ENCODE results near the gene CFAP20DC. TPM values are rescaled to one million over a fixed set of nuclear protein-coding genes. Genes with fewer than 3 reads are reported as not detected.

CFAP20DC gene
- total RNA-seq, 3 donors from 2014 or later (not counting 1 experiment from before 2014, with no cell fraction given), result 0.09 to 0.20 (median 0.18) TPM

- Histone ChIP-seq H3K27me3 (ENCODE audit: control insufficient read depth, insufficient read depth, low read length) (no peaks in the 10 kb centered on the region), H3K27ac (ENCODE audit: low read length) (no peak overlapping the region), H3K4me1 (ENCODE audit: control insufficient read depth, insufficient read depth, low read length) (no peaks in the 10 kb centered on the region), H3K9me3 (ENCODE audit: control insufficient read depth, insufficient read depth, low read length) (no peaks in the 10 kb centered on the region), H3K36me3 (ENCODE audit: control insufficient read depth, insufficient read depth, low read length) (no peaks in the 10 kb centered on the region), H3K4me3 (ENCODE audit: low read length) (no peak overlapping the region)
- DNase-seq (no peak), ATAC-seq (no peak)
- no peak overlapping the region for H3K4me3 Mint-ChIP-seq
- no peak for TF ChIP-seq CTCF (IDR thresholded peaks at IDR 0.05)
- 80% methylated on average over 2 of the region's 4 CpGs for WGBS (ENCODE audit: insufficient coverage)
- H3K36me3 Mint-ChIP-seq, result no peaks in the 10 kb centered on the region
- intact Hi-C loops (cut with micrococcal nuclease), result no loop called here
- no peaks in the 10 kb centered on the region for H3K4me1 Mint-ChIP-seq
- peaks cover 0 to 4% of the 10 kb centered on the region in 2 donors for H3K27me3 Mint-ChIP-seq (ENCODE audit: low read depth in 2 of 2)
- H3K27ac Mint-ChIP-seq, result no peak overlapping the region
- H3K9me3 Mint-ChIP-seq, result no peaks in the 10 kb centered on the region
Measured at GRCh38 chr3:58754074-58754473, 295.8 kb downstream of the CFAP20DC start.

- TF ChIP-seq CTCF (IDR thresholded peaks at IDR 0.05), result no peak
- intact Hi-C loops (cut with micrococcal nuclease), result no loop called here
- ATAC-seq (no peak), DNase-seq (no peak)
- H3K9me3 Mint-ChIP-seq, result no peaks in the 10 kb centered on the region
- H3K27me3 Mint-ChIP-seq (ENCODE audit: low read depth in 2 of 2), result peaks cover 0 to 4% of the 10 kb centered on the region in 2 donors
- no peaks in the 10 kb centered on the region for H3K36me3 Mint-ChIP-seq
- H3K27ac Mint-ChIP-seq, result no peak overlapping the region
- H3K4me1 Mint-ChIP-seq, result no peaks in the 10 kb centered on the region
- Histone ChIP-seq H3K4me1 (ENCODE audit: control insufficient read depth, insufficient read depth, low read length) (no peaks in the 10 kb centered on the region), H3K4me3 (ENCODE audit: low read length) (no peak overlapping the region), H3K27me3 (ENCODE audit: control insufficient read depth, insufficient read depth, low read length) (no peaks in the 10 kb centered on the region), H3K27ac (ENCODE audit: low read length) (no peak overlapping the region), H3K9me3 (ENCODE audit: control insufficient read depth, insufficient read depth, low read length) (no peaks in the 10 kb centered on the region), H3K36me3 (ENCODE audit: control insufficient read depth, insufficient read depth, low read length) (no peaks in the 10 kb centered on the region)
- WGBS (ENCODE audit: insufficient coverage), result 87% methylated on average over 3 of the region's 3 CpGs
- no peak overlapping the region for H3K4me3 Mint-ChIP-seq
Measured at GRCh38 chr3:58751882-58752567, 297.8 kb downstream of the CFAP20DC start.

- H3K36me3 ChIP-seq (ENCODE audit: control insufficient read depth, insufficient read depth, low read length), result no peaks in the 10 kb centered on the region
- no peak for DNase-seq
- Mint-ChIP-seq H3K27ac (no peak overlapping the region), H3K4me1 (no peaks in the 10 kb centered on the region), H3K27me3 (ENCODE audit: low read depth in 2 of 2) (no peaks in the 10 kb centered on the region), H3K4me3 (no peak overlapping the region), H3K9me3 (no peaks in the 10 kb centered on the region), H3K36me3 (no peaks in the 10 kb centered on the region)
- WGBS (ENCODE audit: insufficient coverage), result 100% methylated on average over 1 of the region's 4 CpGs
- ATAC-seq, result no peak
- TF ChIP-seq CTCF (IDR thresholded peaks at IDR 0.05), result no peak
- H3K4me1 ChIP-seq (ENCODE audit: control insufficient read depth, insufficient read depth, low read length), result no peaks in the 10 kb centered on the region
- intact Hi-C loops (cut with micrococcal nuclease), result no loop called here
- no peaks in the 10 kb centered on the region for H3K9me3 ChIP-seq (ENCODE audit: control insufficient read depth, insufficient read depth, low read length)
- no peaks in the 10 kb centered on the region for H3K27me3 ChIP-seq (ENCODE audit: control insufficient read depth, insufficient read depth, low read length)
- no peak overlapping the region for H3K27ac ChIP-seq (ENCODE audit: low read length)
- H3K4me3 ChIP-seq (ENCODE audit: low read length), result no peak overlapping the region
Measured at GRCh38 chr3:58751235-58751634, 298.6 kb downstream of the CFAP20DC start.

GRCh38 chr3:58749948-58750347 is 299.9 kb downstream of the CFAP20DC start:
- H3K36me3 Mint-ChIP-seq, result no peaks in the 10 kb centered on the region
- 62% methylated on average over 3 of the region's 3 CpGs for WGBS (ENCODE audit: insufficient coverage)
- H3K36me3 ChIP-seq (ENCODE audit: control insufficient read depth, insufficient read depth, low read length), result no peaks in the 10 kb centered on the region
- TF ChIP-seq CTCF (IDR thresholded peaks at IDR 0.05), result no peak
- H3K27me3 Mint-ChIP-seq (ENCODE audit: low read depth in 2 of 2), result no peaks in the 10 kb centered on the region
- no peaks in the 10 kb centered on the region for H3K4me1 Mint-ChIP-seq
- no peaks in the 10 kb centered on the region for H3K27me3 ChIP-seq (ENCODE audit: control insufficient read depth, insufficient read depth, low read length)
- intact Hi-C loops (cut with micrococcal nuclease), result no loop called here
- H3K4me3 ChIP-seq (ENCODE audit: low read length), result no peak overlapping the region
- H3K27ac Mint-ChIP-seq, result no peak overlapping the region
- H3K9me3 ChIP-seq (ENCODE audit: control insufficient read depth, insufficient read depth, low read length), result no peaks in the 10 kb centered on the region
- no peak overlapping the region for H3K27ac ChIP-seq (ENCODE audit: low read length)
- no peaks in the 10 kb centered on the region for H3K9me3 Mint-ChIP-seq
- no peak for ATAC-seq
- DNase-seq, result no peak
- no peak overlapping the region for H3K4me3 Mint-ChIP-seq
- H3K4me1 ChIP-seq (ENCODE audit: control insufficient read depth, insufficient read depth, low read length), result no peaks in the 10 kb centered on the region
